Omental fat pad (tissue), 4 donors: ENCODE measurements around the gene DIAPH1. TPM values are rescaled to one million over a fixed set of nuclear protein-coding genes. Genes with fewer than 3 reads are reported as not detected.

Experiments
- ATAC-seq: fragments of 150-250 bp; one replicate; pipeline ENCODE4 v1.9.1; 2016; ENCODE audit warnings: mild to moderate bottlenecking, moderate library complexity; ENCODE audit not compliant: low FRiP score
- DNase-seq: peaks from one replicate; pipeline ENCODE4 v3.0.0-alpha.2; 2019; ENCODE audit warnings: low spot score
- total RNA-seq, 4 donors: library from RNA; depleted of rRNA; stranded (reverse); fragments of >200 nt; gene quantifications; one replicate each; pipeline ENCODE4 v1.1.0, GENCODE V29; 2016
- TF ChIP-seq, protein P1 (sequence below), 3 donors: fragments of 450-650 bp; IDR thresholded peaks; one replicate each; pipeline ENCODE4 v1.5.1; 2016 to 2017; ENCODE audit warnings: antibody characterized with exemption in 3 of 3, mild to moderate bottlenecking in 3 of 3, moderate library complexity in 2 of 3

The DIAPH1 gene
- total RNA-seq, 4 donors from 2014 or later: 35.5 to 93.2 (median 47.9) TPM

DNA sequence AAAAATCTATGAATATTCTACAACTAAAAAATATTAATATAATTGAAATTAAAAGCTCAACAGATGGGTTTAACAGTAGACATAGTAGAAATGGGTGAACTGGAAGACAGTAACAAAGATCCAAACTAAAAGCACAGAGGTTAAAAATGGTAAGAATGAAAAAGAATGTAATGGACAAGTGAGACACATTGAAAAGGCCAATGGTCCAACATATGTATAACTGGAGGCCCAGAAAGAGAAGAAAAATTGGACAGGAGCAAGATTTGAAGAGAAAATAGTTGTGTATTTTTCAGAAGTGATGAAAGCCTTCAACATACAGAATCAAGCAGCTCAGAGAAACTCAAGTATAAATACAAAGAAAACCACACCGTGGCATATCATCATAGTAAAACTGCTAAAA is 71.3 kb downstream of the DIAPH1 start:
- TF ChIP-seq, protein P1, sequence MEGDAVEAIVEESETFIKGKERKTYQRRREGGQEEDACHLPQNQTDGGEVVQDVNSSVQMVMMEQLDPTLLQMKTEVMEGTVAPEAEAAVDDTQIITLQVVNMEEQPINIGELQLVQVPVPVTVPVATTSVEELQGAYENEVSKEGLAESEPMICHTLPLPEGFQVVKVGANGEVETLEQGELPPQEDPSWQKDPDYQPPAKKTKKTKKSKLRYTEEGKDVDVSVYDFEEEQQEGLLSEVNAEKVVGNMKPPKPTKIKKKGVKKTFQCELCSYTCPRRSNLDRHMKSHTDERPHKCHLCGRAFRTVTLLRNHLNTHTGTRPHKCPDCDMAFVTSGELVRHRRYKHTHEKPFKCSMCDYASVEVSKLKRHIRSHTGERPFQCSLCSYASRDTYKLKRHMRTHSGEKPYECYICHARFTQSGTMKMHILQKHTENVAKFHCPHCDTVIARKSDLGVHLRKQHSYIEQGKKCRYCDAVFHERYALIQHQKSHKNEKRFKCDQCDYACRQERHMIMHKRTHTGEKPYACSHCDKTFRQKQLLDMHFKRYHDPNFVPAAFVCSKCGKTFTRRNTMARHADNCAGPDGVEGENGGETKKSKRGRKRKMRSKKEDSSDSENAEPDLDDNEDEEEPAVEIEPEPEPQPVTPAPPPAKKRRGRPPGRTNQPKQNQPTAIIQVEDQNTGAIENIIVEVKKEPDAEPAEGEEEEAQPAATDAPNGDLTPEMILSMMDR (IDR thresholded peaks at IDR 0.05): no peak
- no peak for ATAC-seq
- DNase-seq: no peak

DNA sequence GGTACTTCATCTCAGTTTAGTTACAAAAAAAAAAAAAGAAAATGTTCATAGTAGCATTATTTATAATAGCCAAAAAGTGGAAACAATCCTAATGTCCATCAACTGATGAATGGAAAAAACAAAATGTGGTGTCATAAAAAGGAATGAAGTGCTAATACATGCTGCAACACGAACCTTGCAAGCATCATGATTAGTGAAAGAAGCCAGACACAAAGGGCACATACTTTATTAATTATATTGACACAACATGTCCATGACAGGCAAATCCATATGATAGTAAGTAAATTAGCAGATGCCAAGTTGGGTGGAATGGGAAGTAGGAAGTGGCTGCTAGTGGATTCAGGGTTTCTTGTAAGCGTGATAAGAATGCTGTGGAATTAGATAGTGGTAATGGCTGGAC is 75.7 kb downstream of the DIAPH1 start:
- TF ChIP-seq, protein P1 (IDR thresholded peaks at IDR 0.05): no peak
- DNase-seq (no peak), ATAC-seq (no peak)

DNA sequence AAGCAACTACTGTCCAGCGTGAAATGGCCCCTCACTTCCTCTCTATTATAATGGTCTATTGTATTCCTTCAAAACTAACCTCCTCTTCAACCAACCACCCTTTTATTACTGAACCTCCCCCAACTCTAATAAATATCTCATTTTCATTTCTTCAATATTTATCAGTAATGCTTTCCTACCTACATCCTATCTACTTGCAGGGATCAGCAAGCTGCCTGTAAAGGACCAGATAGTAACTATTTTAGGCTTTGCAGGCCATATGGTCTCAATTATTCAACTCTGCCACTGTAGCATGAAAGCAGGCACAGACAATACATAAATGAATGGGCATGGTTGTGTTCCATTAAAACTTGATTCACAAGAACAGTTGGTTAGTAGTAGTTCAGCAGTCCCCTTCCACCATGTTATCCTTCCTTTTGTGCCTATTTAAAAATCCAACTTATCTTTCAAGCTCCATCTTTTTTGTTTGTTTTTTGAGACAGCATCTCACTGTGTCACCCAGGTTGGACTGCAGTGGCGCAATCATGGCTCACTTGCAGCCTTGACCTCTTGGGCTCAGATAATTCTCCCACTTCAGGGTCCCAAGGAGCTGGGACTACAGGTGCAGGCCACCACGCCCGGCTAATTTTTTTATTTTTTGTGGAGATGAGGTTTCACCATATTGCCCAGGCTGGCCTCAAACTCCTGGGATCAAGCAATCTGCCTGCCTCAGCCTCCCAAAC is 84.1 kb downstream of the DIAPH1 start:
- TF ChIP-seq, protein P1 (IDR thresholded peaks at IDR 0.05): no peak
- no peak for DNase-seq
- ATAC-seq: no peak

DNA sequence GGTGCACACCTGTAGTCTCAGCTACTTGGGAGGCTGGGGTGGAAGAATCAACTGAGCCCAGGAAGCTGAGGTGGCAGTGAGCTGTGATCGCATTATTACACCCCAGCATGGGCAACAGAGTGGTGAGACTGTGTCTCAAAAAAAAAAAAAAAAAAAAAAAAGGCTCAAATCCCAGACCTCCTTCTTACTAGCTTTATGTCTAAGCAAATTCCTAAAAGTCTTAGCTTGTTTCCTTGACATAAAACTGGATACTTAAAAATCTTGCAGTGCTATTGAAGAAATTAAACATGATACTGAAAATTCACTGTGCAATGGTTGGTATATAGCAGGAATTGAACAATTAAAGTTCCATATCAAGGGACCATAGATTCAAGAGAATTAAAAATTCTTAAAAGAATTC is 84.9 kb downstream of the DIAPH1 start:
- ATAC-seq: no peak
- TF ChIP-seq, protein P1 (IDR thresholded peaks at IDR 0.05): no peak
- DNase-seq: no peak

DNA sequence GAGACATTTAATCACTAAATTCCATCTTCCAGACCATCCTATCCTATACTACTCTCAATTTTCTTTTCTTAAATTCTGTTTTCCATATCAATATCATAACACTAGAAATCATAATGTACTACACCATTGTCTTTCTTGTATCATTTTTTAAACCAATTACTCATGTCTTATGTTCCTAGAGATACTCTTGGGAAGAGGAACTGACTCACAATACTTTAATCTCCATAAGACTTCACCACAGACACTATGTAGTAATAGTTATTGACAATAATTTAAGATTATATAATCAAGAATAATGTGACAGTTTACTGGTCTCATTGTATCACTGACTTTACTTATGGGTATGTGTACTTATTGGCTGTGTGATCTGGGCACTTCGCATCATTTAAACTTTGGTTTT is 86.1 kb downstream of the DIAPH1 start:
- TF ChIP-seq, protein P1 (IDR thresholded peaks at IDR 0.05): no peak
- no peak for DNase-seq
- ATAC-seq: no peak

DNA sequence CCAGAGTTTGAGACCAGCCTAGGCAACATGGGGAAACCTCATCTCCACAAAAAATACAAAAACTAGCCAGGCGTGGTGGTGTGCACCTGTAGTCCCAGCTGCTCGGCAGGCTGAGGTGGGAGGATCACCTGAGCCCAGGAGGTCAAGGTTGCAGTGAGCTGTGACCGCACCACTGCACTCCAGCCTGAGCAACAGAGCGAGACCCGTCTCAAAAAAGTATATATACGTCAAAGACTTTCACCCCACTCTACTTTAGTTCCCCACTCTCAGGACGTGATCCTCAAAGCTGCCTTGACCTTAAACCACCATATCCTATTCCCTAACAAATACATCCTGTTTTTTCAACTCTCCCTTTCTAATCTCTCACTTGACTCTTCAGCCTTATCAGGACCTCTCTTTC is 88.9 kb downstream of the DIAPH1 start:
- DNase-seq (no peak), ATAC-seq (no peak)
- TF ChIP-seq, protein P1 (IDR thresholded peaks at IDR 0.05): no peak

DNA sequence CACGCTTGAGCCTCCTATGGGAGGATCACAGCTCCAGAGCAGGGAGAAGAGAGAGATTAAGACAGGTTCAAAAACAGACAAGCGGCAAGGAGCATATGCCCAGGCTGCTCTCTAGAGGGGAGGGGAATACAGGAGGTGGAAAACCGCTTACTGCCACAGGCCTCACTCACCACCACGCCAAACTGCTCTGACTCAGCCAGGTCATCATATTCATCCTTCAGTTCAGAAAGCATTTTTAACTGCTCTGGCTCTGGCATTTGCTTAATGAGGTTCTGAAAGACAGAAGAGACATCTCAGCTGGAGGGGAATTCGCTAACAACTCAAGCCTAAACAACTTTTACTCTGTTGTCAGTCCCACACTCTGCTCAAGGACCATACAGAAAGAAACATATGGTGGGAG is 89.8 kb downstream of the DIAPH1 start:
- DNase-seq: no peak
- TF ChIP-seq, protein P1 (IDR thresholded peaks at IDR 0.05): no peak
- ATAC-seq: peak; percentile 66
